ENCODE data around the gene GNL1. TPM values are rescaled to one million over a fixed set of nuclear protein-coding genes. Genes with fewer than 3 reads are reported as not detected.

GNL1 gene
- total and polyA plus RNA-seq, 2 of the 8 experiments (the other 6 are each of a cell fraction or from before 2014, with no cell fraction given) = 42.4 to 67.8 TPM

- TF ChIP-seq CHD7 (IDR thresholded peaks at IDR 0.05; ENCODE audit: insufficient replicate concordance, low read length) = no peak
- TF ChIP-seq POLR2A (IDR thresholded peaks at IDR 0.05; ENCODE audit: control extremely low read depth in 1 of 2, low read depth in 2 of 2, low read length in 2 of 2) = peak in 1 of 2 experiments; percentile 23; a peak in 1 of 3 replicates
- no peak for TF ChIP-seq JUN (IDR thresholded peaks at IDR 0.05; ENCODE audit: low read depth, low read length)
- TF ChIP-seq SP1 (IDR thresholded peaks at IDR 0.05; ENCODE audit: low read depth, low read length) = no peak
- no peak for TF ChIP-seq E2F6 (IDR thresholded peaks at IDR 0.05)
- TF ChIP-seq BCL11A (IDR thresholded peaks at IDR 0.05; ENCODE audit: low read depth in 2 of 2, low read length in 2 of 2) = no peak
- TF ChIP-seq EGR1 (IDR thresholded peaks at IDR 0.05; ENCODE audit: borderline replicate concordance, low read depth, low read length) = no peak
- TF ChIP-seq RNF2 (IDR thresholded peaks at IDR 0.05; ENCODE audit: borderline replicate concordance, low read depth, low read length, missing control alignments, poor library complexity, severe bottlenecking) = no peak
- TF ChIP-seq HDAC2 (IDR thresholded peaks at IDR 0.05; ENCODE audit: borderline replicate concordance in 1 of 2, low read depth in 2 of 2, low read length in 2 of 2) = no peak
Measured at GRCh38 chr6:30493643-30494250, 62.5 kb downstream of the GNL1 start (continued).

Data from H1 (cell line).